ENCODE data around the gene JAG2.

The JAG2 gene

DNA sequence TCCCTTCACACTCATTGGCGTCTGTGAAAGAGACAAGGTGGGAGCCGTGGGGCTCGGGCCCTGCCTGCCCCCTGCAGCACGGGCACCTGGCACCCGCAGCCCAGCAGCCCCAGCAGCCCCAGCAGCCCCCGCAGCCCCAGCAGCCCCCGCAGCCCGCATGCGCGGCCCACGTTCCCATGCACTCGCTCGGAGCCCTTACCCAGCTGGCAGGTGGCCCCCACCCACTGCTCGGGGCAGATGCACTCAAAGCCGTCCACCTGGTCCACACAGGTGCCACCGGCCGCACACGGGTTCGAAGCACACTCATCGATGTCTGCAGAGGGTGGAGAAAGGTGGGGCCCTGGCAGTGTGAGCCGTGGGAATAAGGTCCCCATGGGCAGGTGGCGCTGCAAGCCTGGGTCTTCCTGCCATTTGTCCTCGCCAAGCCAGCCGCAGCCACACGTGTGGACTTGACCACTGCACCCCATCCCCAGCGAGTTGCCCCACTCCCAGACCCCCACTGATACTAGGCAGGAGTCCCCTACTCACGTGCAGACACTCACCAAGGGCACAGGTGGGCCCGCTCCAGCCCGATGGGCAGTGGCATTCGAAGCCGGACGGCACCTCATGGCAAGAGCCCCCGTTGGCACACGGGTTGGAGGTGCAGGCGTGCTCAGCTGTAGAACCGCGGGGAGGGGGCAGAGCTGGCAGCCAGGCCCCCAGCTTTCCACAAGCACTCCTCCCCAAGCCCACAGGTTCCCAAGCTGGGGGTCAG lies 17.3 kb downstream of the JAG2 start:
- ChIA-PET CTCF (no interaction called here), POLR2A (no interaction called here)
- TF ChIP-seq, protein P1, sequence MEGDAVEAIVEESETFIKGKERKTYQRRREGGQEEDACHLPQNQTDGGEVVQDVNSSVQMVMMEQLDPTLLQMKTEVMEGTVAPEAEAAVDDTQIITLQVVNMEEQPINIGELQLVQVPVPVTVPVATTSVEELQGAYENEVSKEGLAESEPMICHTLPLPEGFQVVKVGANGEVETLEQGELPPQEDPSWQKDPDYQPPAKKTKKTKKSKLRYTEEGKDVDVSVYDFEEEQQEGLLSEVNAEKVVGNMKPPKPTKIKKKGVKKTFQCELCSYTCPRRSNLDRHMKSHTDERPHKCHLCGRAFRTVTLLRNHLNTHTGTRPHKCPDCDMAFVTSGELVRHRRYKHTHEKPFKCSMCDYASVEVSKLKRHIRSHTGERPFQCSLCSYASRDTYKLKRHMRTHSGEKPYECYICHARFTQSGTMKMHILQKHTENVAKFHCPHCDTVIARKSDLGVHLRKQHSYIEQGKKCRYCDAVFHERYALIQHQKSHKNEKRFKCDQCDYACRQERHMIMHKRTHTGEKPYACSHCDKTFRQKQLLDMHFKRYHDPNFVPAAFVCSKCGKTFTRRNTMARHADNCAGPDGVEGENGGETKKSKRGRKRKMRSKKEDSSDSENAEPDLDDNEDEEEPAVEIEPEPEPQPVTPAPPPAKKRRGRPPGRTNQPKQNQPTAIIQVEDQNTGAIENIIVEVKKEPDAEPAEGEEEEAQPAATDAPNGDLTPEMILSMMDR (IDR thresholded peaks at IDR 0.05; ENCODE audit: insufficient read depth, low read length, missing control alignments): no peak
- DNase-seq (ENCODE audit: low read depth, low spot score): no peak
- H3K4me3 ChIP-seq (ENCODE audit: low read depth, low read length): no peak overlapping the region

DNA sequence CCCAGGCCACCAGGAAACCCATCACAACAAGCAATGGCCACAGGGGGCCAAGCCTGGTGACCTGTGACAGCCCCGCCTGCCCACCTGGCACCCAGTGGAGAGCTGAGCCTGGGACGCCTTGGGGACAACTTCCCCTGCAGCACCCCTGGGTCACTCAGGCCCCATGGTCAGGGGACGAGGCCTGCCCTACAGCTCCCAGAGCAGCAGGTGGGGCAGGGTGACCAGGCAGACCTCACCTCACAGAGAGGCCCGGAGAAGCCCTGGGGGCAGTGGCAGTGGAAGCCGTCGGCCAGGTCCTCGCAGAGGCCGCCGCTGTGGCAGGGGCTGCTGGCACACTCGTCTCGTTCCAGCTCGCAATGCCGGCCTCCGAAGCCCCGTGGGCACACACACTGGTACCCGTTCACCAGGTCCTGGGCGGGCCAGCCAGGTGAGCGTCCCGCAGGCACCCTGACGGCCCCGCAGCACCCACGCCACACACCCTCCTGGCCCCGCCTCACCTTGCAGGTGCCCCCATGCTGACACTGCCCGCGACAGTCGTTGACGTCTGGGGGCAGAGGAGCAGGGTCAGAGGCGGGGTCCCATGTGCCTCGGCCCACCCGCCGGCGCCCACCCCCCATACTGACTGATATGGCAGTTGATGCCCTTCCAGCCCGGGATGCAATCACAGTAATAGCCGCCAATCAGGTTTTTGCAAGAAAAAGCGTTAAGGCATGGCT lies 18.1 kb downstream of the JAG2 start:
- no peak for DNase-seq (ENCODE audit: low read depth, low spot score)
- TF ChIP-seq, protein P1 (IDR thresholded peaks at IDR 0.05; ENCODE audit: insufficient read depth, low read length, missing control alignments): no peak
- CTCF ChIA-PET: no interaction called here
- H3K4me3 ChIP-seq (ENCODE audit: low read depth, low read length): no peak overlapping the region
- POLR2A ChIA-PET: no interaction called here

DNA sequence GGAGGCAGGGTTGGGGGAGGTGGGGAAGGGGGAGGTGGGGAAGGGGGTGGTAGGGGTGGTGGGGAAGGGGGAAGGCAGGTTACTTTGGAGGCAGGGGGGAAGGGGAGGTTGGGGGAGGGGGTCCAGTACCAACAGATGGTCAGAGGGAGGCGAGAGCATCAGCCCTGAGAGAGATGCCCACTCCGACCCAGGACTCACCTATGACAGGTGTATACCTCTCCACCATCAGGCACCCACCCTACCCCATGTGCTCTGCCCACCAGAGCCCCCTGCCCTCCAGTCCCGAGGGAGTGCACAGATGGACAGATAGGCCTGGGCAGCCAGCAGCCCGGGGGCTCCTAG lies 18.6 kb downstream of the JAG2 start:
- no peak overlapping the region for H3K4me3 ChIP-seq (ENCODE audit: low read depth, low read length)
- TF ChIP-seq, protein P1 (IDR thresholded peaks at IDR 0.05; ENCODE audit: insufficient read depth, low read length, missing control alignments): no peak
- ChIA-PET POLR2A (no interaction called here), CTCF (no interaction called here)
- no peak for DNase-seq (ENCODE audit: low read depth, low spot score)

DNA sequence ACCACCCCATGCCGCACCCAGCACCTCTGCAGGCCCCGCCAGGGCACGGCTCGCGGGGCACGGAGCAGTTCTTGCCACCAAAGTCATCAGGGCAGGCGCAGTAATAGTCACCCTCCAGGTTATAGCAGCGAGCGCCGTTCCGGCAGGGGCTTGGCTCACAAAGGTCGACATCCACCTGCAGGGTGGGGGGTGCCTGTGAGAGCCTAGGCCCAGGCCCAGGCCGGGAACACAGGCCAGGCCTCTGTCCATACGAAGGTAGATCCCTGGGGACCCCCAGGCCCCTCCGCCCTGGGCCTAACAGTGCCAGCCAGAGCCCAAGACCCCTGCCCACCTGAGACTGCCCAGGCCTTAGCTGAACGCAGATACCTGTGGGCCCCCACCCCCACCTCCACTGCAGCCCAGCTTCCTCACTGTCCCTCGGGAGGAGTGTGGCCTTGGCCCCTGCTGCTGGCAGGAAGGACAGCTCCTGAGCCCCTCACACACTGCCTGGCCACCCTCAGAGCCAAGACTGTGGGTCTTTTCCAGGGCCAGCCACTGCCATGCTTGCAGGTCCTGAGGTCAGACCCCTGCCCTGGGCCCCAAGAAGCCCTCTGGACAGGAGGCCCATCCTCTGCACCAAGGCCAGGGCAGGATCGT lies 19.3 kb downstream of the JAG2 start:
- no peak overlapping the region for H3K4me3 ChIP-seq (ENCODE audit: low read depth, low read length)
- POLR2A ChIA-PET: no interaction called here
- DNase-seq (ENCODE audit: low read depth, low spot score): no peak
- CTCF ChIA-PET: no interaction called here
- TF ChIP-seq, protein P1 (IDR thresholded peaks at IDR 0.05; ENCODE audit: insufficient read depth, low read length, missing control alignments): no peak

DNA sequence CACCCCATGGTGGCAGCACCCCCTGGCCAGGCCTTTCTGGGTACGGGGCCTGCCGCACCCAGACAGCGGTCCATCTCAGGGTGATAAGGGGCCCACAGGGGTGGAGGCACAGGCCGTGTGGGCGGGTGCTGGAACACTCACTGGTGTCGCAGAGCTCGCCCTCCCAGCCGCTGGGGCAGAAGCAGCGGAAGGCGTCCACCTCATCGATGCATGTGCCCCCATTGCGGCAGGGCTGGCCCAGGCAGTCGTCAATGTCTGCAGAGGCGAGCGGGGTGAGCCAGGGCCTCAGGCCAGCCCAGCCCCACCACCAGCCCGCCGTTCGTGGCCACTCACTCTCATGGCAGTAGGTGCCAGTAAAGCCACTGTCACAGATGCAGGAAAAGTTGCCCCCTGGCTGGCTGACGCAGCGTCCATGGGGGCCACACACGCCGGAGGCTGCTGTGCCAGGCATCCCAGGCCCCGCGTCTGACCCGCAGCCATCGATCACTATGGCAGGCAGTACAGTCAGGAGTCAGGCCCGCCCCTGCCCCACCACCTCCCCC lies 19.9 kb downstream of the JAG2 start:
- no peak overlapping the region for H3K4me3 ChIP-seq (ENCODE audit: low read depth, low read length)
- POLR2A ChIA-PET: no interaction called here
- CTCF ChIA-PET: no interaction called here
- TF ChIP-seq, protein P1 (IDR thresholded peaks at IDR 0.05; ENCODE audit: insufficient read depth, low read length, missing control alignments): no peak
- DNase-seq (ENCODE audit: low read depth, low spot score): no peak
